Stimulated activated CD4-positive, alpha-beta T cell treated with anti-CD3 and anti-CD28 coated beads, Interleukin-1b, Interleukin-23, amount 100 ng/mL, for 24 hours (primary cell): Measurements from ENCODE around the gene FAM32A.

Source experiments
- DNase-seq, 4 experiments: peaks; one replicate each; pipeline ENCODE4 v3.0.0-alpha.2; 2020; ENCODE audit warnings: low read depth in 4 of 4, low spot score in 1 of 4

FAM32A gene

DNA sequence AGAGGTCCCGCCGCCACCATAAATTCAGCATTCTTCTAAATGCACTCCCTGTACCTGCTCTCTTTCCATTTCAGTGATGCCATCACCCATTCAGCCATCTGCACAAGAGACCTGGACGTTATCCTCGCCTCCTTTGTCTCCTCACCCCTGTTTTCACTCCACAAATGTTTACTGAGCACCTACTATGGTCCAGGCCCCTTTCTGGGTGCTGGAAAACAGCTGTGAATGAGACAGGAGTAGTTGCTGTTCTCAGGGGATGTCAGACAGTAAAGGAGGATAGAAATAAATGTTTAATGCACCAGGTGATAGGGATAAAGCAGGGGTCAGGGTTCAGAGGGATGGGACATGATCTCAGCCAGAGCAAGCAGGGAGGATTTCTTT lies 15.8 kb downstream of the FAM32A start:
- DNase-seq, result no peak

- no peak for DNase-seq
These were observed 17.4 kb downstream of the FAM32A start for GRCh38 chr19:16202320-16203255.

GRCh38 chr19:16203256-16204004 lies 18.2 kb downstream of the FAM32A start:
- DNase-seq, result no peak

GRCh38 chr19:16204005-16204294 lies 18.7 kb downstream of the FAM32A start:
- no peak for DNase-seq

DNA sequence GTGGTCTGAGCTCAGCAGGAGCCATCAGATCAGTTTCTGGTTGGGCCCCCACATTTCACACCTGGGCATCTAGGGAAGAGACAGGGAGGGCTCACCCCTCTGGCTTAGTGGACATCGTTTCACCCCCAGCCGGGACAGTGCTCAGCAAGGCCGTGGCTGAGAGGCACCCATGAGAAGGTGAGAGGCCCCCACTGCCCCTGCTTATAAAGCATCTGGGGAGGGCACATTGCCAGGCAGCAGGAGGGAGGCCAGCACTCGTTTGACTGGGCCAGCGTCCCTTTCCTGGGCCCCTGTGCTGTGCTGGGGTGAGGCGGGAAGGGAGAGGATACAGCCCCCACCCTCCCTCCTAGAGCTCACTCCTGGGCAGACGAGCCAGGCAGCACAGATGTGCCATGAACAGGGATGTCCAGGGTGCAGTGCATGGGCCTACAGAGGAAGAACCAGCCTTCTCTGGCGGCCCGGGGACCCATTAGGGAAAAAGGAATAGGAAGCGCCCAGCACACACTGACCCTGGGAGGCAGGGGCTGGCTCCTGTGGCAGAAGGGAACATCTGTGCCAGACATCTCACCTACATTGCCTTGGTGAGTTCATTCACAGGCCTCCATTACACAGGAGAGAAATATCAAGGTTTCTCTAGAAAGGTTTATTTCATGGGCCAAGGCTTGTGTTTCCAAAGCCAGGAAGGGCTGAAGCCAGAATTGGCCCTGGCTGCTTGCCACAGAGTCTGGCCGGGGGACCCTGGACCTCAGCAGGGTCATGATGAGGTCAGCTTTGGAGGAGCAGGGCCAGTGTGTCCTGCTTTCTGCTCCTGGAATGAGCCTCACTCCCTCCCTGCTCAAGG lies 20.2 kb downstream of the FAM32A start:
- DNase-seq, result no peak

DNA sequence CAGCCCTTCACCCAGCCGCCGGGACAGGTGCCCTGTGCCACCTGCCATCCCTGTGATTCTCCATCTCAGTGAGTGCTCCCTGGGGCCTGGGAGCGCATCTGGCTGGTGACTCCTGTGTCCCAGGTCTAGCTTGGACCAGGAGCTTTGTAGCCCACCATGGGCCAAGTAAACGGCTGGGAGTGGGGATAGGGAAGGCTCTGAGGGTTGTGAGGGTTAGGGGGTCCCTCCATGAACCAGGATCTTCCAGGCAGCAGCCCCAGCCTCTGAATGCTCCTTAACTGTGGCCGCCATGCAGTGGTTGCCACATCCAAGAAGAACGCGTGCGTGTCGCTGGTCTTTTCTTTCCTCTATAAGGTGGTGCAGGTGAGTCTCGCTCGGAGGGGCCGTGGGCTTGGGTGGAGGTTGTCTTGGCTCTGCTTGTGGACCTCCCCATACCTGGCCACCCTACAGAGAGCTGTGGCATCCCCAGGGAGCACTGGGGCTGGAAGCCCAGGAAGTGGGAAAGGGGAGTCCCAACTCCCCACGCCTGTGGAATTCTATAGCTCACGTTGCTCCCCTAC lies 20.9 kb downstream of the FAM32A start:
- no peak for DNase-seq

DNA sequence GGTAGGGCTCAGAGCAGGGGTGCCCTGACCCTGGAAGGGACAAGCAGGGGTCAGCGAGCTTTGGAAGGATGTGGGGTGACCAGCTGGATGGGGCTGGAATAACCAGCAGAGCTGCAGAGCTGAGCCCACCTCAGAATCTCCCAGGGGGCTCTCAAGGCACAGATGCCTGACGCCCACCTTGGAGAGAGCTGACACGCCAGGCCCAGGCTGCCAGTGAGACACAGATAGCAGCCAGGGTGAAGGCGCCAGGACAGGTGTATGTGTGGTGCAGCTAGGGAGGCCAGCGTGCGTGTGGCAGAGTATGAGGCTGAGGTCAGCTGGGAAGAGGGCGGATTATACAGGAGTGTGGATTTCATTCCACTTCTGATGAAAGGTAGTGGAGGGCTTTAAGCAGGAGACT lies 21.4 kb downstream of the FAM32A start:
- no peak for DNase-seq

- no peak for DNase-seq
These were observed 21.9 kb downstream of the FAM32A start for GRCh38 chr19:16207063-16207462.

DNA sequence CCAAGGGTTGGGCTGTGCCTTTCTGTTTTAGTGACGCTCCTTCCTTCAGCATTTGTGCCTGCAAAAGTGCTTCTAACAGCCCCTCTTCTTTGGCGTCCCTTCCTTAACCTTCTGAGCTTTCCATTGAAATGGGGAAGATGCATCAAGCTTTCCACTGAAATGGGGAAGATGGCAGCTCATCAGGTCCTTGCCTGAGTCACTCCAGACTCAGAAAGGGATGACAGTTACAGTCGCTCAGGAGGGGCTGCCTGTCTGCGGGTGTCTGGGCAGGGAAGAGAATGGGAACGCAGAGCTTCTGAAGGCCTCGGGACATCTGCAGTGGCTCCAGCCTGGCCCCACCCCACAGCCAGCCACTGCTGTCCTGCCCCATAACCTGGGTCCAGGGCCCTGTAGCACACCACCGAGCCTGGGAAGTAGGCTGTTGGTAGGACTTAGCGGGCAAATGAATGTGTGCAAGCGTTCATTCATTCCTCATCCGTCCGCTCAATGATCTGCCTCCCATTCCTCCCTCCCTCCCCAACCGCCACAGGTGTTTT lies 22.3 kb downstream of the FAM32A start:
- no peak for DNase-seq

DNA sequence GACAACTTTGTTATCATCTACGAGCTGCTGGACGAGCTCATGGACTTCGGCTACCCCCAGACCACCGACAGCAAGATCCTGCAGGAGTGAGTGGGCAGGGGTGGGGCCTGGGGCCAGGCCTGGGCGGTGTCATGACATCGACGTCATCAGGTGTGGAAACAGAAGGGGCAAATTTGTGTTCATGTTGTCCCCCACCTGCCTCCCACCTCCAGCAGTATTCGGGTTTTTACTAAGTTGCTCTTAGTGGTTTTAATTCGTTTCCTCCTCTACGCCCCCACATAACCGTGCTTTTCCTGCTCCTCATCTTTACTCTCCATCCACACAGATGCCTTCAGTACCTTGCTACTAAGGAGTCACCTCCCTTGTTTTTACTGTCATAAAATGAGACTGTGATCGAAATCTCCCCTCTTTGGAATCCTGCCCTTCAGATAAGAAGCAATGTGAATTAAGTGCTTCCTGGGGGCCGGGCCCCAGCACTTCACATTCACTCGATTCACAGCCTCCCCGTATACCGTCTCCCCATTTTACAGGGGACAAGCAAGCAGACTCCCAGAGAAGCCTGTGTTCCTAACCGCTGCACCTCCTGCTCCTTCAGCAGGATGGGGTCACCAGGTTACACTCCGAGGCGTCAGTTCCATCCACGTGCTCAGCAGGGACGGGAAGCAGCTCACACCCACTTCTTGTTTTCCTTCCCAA lies 23.0 kb downstream of the FAM32A start:
- peak in 1 of 4 experiments; percentile 28 for DNase-seq

- no peak for DNase-seq
These were observed 23.8 kb downstream of the FAM32A start for GRCh38 chr19:16208847-16209665.

GRCh38 chr19:16210168-16210567 lies 25.0 kb downstream of the FAM32A start:
- no peak for DNase-seq

DNA sequence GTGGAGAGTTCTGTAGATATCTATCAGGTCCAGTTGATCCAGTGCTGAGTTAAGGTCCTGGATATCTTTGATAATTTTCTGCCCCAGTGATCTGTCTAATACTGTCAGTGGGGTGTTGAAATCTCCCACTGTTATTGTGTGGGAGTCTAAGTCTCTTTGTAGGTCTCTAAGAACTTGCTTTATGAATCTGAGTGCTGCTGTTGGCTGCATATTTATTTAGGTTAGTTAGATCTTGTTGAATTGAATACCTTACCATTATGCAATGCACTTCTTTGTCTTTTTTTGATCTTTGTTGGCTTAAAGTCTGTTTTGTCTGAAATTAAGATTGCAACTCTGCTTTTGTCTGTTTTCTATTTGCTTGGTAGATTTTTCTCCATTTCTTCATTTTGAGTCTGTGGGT lies 27.9 kb downstream of the FAM32A start:
- no peak for DNase-seq

- no peak for DNase-seq
These were observed 31.8 kb downstream of the FAM32A start for GRCh38 chr19:16216744-16217670.

GRCh38 chr19:16217716-16218451 lies 32.7 kb downstream of the FAM32A start:
- no peak for DNase-seq

DNA sequence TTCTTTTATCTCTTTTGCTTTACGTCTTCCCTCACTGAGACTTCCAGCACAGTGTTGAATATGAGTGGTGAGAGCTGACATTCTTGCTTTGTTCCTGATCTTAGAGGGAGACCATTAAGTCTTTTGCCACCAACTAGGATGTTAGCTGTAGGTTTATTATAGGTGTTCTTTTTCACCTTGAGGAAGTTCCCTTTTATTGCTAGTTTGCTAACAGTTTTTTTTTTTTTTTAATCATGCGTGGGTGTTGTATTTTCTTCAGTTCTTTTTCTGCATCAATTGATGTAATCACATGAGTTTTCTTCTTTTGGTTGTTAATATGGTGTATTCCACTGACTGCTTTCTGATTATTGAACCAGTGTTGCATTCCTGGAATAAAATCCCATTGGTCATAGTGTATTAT lies 33.6 kb downstream of the FAM32A start:
- no peak for DNase-seq

DNA sequence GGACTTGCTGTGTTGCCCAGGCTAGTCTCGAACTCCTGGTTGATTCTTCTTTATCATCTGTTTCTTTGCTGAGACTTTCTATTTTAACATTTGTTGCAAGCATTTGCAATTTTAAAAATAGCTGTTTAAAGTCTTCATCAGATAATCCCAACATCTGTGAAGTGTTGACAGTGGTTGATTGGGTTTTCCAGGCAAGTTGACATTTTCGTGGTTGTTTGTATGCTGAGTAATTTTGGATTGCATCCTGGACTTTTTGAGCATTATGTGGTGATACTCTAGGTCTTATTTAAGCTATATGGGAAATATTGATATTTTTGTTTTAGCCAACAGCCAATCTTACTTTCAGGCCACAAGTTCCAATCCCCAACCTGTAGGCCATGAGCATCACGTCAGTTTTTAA lies 37.6 kb downstream of the FAM32A start:
- DNase-seq, result no peak

DNA sequence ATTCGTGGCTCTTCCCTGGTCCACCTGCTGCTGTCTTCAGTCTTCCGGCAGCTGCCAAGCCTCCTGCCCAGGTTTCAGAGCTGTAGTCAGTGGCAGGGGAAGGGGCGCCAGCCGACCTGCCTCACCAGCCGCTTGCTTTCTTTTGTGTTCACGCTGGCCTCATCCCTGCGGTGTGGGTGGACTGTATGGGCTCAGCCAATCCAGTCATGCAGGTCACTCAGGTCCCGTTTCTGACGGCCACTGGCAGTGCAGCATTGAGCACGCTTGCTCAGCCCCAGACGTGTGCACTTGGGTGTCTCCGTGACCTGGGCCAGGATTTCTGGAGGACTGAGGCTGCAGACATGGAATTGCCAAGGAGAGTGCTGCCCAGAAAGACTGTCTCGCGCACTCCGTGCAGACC lies 38.5 kb downstream of the FAM32A start:
- no peak for DNase-seq
